ACHN (cell line): ENCODE data around the gene CBX7.

Source experiments
- DNase-seq: peaks from one replicate; pipeline ENCODE4 v3.0.0-alpha.2; 2015
- in situ Hi-C: cut with HindIII; loops from 2 replicates; pipeline ENCODE4 v1.10.0; 2017; ENCODE audit warnings: low sequenced_read_pairs, low pct_ligation_motif_present, low pct_unique_long_range_greater_than_20kb

Gene CBX7

GRCh38 chr22:39106326-39106725 is 46.2 kb downstream of the CBX7 start:
- in situ Hi-C loops, result no loop called here

GRCh38 chr22:39103431-39103830 is 49.0 kb downstream of the CBX7 start:
- DNase-seq, result no peak
- in situ Hi-C loops, result no loop called here

More at GRCh38 chr22:39106326-39106725, 46.2 kb downstream of the CBX7 start:
- no peak for DNase-seq

- DNase-seq, result no peak
- in situ Hi-C loops, result no loop called here
These were observed 51.3 kb downstream of the CBX7 start for GRCh38 chr22:39101226-39101625.

GRCh38 chr22:39098576-39098975 is 53.9 kb downstream of the CBX7 start:
- in situ Hi-C loops, result no loop called here
- DNase-seq, result no peak

GRCh38 chr22:39098026-39098425 is 54.5 kb downstream of the CBX7 start:
- DNase-seq, result no peak
- in situ Hi-C loops, result no loop called here

- peak; percentile 8 for DNase-seq
- in situ Hi-C loops, result no loop called here
These were observed 55.1 kb downstream of the CBX7 start, which contains the start of gene APOBEC3H for GRCh38 chr22:39097098-39098020. Gene APOBEC3H (plus strand): TSS chr22:39097244. CDS start chr22:39100279, 3,035 bp downstream.

GRCh38 chr22:39095971-39096370 is 56.5 kb downstream of the CBX7 start:
- in situ Hi-C loops, result no loop called here
- no peak for DNase-seq

- in situ Hi-C loops, result no loop called here
- no peak for DNase-seq
These were observed 57.6 kb downstream of the CBX7 start for GRCh38 chr22:39094717-39095389.

GRCh38 chr22:39092111-39092862 is 60.2 kb downstream of the CBX7 start:
- in situ Hi-C loops, result no loop called here
- DNase-seq, result no peak

GRCh38 chr22:39091126-39092081 is 61.1 kb downstream of the CBX7 start:
- in situ Hi-C loops, result no loop called here
- DNase-seq, result no peak

GRCh38 chr22:39090426-39091064 is 61.9 kb downstream of the CBX7 start:
- DNase-seq, result no peak
- in situ Hi-C loops, result no loop called here

GRCh38 chr22:39089928-39090327 is 62.6 kb downstream of the CBX7 start:
- DNase-seq, result no peak

GRCh38 chr22:39088685-39089032 is 63.8 kb downstream of the CBX7 start:
- DNase-seq, result no peak
- in situ Hi-C loops, result no loop called here

More at GRCh38 chr22:39089928-39090327, 62.6 kb downstream of the CBX7 start:
- in situ Hi-C loops, result no loop called here

GRCh38 chr22:39087881-39088684 is 64.4 kb downstream of the CBX7 start:
- in situ Hi-C loops, result no loop called here
- no peak for DNase-seq

GRCh38 chr22:39087098-39087497 is 65.4 kb downstream of the CBX7 start:
- no peak for DNase-seq
- in situ Hi-C loops, result no loop called here

GRCh38 chr22:39084666-39085065 is 67.8 kb downstream of the CBX7 start:
- in situ Hi-C loops, result no loop called here
- no peak for DNase-seq
